HG03175 (cell line): ENCODE measurements around the gene GH1.
"Not testable (repeated sequence)": the region's sequence is repeated elsewhere in the genome, so short reads cannot be mapped to it uniquely, and the experiment has no call there.

Source experiments
- ATAC-seq: cut with Tn5 transposase; IDR thresholded peaks from one replicate; pipeline ENCODE4 v1.9.1; 2021; ENCODE audit warnings: mild to moderate bottlenecking, moderate library complexity; ENCODE audit not compliant: unreplicated experiment

The GH1 gene

DNA sequence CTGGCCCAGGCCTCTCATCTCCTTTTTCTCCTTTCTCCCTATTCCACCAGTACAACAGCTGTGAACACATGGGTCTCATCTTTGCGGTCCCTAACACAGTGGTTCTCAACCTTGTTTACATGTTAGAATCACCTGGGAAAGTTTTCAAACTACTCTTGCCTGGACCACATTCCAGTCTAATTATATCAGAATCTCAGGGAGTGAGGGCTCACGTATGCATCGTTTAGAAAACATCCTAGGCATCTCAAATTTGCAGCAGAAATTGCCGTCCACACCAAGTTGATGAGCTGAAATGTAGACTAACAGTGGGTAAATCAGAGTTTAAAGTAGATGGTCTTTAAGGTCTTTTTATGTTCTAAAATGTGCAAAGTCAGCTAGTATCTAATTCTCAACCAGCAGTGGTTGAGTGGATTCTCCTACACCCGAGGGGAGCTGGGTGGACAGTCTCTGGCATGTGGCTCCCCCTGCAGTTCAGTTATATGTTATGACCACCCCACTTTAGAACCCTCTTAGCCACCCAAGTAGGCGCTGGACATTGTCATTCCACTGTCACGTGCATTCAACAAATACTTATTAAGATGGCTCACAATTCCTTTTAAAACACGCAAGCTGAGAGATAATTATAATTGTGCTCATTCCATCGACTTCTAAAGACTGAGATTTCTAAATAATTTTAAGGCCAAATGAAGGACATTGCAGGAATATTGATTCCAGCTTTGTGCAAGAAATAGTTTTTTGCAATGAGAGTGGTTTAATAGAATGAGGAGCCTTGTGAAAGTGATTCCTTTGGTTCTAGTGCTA lies 48.9 kb downstream of the GH1 start:
- not testable (repeated sequence) for ATAC-seq
